HG02571 (cell line): Measurements from ENCODE around the gene HSP90AB1.
A peak's percentile ranks its signal among the peaks of the same experiment; 100 is the strongest.

Experiments
- ATAC-seq: cut with Tn5 transposase; IDR thresholded peaks from one replicate; pipeline ENCODE4 v1.9.1; 2021; ENCODE audit warnings: mild to moderate bottlenecking, moderate library complexity; ENCODE audit not compliant: unreplicated experiment

HSP90AB1 gene

DNA sequence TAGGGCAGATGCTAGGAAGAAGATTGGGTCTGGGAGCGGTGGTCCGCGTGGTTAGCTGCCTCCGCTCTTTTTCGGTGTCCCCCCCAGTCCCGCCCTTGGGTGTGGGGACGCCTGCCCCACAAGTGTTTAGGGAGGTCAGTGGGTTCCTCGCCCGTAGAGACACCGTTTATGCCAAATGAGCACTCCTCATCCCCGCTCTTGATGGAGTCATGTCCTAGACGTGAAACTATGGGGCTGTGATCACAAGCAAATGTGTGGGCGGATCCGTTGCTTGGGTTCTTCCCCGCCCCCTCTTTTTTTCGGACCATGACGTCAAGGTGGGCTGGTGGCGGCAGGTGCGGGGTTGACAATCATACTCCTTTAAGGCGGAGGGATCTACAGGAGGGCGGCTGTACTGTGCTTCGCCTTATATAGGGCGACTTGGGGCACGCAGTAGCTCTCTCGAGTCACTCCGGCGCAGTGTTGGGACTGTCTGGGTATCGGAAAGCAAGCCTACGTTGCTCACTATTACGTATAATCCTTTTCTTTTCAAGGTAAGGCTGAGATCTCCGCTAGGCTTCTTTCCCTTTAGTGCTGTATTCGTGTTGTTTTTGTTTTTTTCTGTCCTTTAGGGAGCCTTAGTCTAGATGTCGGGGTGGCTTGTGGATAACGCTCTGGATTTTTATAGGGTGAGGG lies at the start of gene HSP90AB1:
Gene HSP90AB1, plus strand, starts transcription at position 439 of the 675 bp plus-strand sequence. CDS start 1,529 bp downstream, outside the sequence.
- ATAC-seq: peak; percentile 61

DNA sequence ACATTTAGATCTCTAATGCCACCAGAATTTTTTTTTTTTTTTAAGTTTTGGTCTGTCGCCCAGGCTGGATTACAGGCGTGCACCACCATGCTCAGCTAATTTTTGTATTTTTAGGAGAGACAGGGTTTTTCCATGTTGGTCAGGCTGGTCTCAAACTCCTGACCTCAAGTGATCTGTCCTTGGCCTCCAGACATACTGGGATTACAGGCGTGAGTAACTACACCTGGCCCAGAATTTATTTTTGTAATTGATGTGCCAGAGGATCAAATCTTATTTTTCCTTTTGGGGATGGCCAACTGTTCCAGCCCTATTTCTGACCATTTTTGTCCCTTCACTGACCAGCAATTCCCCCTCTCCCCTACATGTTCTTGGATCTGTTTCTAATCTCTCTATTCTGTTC lies 48.2 kb upstream of the HSP90AB1 start:
- ATAC-seq: no peak

DNA sequence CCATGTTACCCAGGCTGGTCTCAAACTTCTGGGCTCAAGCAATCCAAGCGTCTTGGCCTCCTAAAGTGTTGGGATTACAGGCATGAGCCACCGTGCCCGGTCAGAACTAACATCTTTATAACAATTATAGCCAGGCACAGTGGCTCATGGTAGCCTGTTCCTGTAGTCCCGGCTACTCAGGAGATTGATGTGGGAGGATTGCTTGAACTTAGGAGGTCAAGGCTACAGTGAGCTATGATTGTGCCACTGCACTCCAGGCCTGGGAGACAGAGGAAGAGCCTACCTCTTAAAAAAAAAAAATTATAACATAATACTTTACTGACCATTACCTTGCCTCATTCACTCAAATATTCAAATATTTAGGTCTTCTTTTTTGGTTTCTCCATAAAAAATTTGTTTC lies 47.0 kb upstream of the HSP90AB1 start:
- ATAC-seq: no peak

DNA sequence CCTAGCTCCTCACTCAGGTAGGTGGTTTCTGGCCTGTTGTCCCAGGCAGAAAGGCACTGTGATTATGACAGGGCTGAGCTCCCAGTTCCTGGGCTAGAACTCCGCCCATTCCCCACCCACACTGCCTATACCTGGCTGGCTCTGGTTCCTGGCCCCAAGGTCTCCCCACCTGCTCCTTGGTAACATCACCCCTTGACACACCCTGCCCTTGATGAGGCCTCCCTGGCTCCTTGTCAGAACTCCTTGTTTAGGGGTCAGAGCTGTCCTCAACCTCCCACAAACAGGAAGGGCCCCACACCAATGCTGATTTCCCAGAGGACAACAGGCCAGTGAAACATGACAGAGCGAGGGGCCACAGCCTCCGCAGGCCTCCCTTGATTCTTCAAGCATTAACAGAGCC lies 45.7 kb upstream of the HSP90AB1 start:
- no peak for ATAC-seq

DNA sequence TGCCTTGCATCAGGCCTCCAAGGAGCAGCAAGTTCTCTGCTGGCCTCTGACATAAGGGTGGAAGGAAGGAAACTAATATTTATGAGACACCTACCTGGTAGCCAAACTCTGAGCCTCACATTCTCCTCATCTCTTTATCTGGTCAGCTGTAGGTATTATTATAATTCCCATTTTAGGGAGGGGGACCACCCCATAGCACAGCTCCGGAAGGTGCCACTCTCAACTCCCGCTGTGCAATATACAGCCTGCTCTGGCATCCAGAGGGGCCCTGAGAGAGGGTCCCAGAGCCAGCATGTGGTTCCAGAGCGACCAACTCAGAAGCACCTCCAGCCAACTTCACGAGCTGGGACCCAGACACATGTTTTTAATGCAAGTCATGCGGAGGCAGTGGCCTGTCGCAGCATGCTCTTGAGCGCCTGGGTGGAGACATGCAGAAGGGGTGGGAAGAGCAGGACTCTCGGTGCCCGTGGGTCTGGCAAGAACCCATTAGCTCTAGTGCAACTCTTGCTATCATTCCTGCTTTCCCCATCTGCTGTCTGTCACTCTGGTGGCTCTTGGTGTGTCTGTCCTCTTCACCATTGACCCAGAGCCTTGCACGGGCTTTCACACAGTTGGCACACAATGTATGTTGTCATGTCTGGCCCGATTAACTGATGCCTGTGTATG lies 45.1 kb upstream of the HSP90AB1 start:
- no peak for ATAC-seq

DNA sequence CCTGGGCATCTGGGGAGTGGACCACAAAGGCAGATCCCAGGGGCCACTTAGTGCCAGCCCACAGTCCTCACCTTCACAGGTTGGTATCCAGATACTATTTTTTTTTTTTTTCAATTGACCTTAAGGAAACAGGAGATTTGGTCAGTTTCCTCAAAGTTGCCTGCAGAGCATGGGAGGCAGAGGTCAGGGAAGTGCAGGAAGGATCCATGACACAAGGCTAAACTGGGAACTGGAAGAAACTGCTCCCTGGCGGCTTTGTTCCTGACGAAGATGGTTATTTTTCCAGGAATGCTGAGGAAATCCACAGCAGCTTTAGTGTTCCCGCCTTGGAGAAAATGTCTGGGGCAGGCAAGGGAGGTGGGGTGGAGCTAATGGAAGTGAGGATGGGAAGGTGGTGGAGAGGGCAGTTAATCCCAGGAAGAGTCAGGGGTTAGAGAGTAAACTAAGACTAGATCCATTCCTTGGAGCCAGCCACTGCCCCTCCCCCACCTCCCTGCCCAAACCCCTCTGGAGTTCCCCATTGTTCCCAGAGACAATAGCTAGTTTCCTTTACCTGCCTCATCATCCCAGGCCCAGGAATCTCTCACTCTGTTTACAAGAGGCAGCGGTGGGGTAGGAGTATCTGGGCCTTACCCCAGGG lies 44.4 kb upstream of the HSP90AB1 start:
- no peak for ATAC-seq

DNA sequence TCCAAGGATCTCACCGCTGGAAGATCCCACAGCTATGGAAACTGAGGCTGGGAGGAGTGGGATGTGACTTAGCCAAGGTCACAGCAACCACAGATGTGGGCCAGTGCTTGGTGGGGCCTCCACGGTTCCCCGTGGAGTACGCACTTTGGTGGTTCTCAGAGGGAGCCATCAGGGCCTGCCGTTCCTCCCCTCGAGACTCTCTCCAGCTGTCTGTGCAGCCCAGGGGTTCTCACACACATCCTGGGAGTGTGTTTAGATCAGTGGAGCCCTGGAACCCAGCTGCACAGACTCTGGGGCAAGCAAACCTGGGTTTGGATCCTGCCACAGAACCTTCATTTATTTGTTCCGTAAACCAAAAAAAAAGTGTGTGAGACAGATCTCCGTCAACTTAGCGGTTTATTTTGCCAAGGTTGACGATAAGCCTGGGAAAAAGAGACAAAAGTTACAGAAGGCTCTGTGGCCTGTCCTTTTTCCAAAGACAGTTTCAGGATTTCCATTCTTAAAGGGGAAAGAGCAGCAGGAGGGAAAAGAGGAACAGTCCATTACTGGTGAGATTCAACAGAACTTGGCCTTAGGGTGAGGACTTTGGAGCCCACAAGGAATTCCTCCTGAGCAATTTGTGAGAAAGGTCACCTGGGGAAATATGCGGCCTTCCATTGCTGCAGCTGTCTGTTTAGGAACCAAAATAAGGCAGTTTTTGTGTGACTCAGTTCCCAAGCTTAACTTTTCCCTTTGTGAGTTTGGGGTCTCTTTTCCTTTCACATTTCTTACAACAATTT lies 43.7 kb upstream of the HSP90AB1 start:
- no peak for ATAC-seq

DNA sequence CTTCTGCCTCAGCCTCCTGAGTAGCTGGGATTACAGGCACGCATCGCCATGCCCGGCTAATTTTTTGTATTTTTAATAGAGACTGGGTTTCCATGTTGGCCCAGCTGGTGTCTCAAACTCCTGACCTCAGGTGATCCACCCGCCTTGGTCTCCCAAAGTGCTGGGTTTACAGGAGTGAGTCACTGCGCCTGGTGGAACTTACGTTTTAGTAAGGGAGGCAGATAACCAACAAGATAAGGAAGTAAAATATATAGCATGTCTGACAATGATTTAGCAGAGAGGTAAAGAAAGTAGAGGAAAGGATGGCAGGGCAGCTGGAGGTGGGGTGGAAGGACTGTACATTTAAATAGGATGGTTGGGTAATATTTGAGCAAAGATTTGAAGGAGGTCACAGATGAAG lies 42.9 kb upstream of the HSP90AB1 start:
- no peak for ATAC-seq

DNA sequence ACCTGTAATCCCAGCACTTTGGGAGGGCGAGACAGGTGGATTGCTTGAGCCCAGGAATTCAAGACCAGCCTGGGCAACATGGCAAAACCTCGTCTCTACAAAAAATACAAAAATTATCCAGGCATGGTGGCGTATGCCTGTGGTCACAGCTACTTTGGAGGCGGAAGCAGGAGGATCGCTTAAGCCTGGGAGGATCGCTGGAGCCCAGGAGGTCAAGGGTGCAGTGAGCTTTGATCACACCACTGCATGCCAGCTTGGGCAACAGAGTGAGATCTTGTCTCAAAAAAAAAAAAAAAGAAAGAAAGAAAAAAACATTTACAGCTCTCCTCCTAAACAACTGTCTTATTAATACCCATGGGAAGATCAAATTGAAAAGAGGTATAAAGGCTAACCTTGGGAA lies 38.9 kb upstream of the HSP90AB1 start:
- no peak for ATAC-seq

DNA sequence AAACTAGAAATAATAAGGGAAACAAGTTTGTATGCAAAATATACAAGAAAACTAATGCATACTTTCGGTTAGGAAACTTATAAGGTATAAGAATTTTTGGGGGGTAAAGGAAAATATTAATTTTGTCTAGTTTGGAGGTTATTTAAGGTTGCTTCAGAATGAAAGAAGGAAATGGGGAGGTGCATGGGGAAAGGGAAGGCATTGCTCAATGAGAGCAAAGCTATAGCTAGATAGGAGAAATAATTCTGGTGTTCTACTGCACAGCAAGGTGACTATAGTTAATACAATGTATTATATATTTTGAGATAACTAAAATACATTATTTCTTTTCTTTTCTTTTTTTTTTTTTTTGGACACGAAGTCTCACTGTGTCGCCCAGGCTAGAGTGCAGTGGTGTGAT lies 35.6 kb upstream of the HSP90AB1 start:
- ATAC-seq: no peak

DNA sequence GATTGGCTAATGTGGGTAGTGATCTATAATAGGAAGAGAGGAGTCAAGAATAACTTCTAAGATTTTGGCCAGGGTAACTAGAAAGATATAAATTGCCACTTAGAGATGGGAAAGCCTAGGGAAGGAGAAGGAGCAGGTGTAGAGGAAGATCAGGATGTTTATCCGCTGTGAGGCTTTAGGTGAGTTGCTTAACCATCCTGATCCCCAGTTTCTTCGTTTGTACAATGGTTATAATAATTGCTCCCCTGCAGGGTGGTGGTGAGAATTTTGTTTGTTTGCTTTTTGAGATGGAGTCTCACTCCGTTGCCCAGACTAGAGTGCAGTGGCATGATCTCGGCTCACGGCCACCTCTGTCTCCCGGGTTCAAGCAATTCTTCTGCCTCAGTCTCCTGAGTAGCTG lies 32.6 kb upstream of the HSP90AB1 start:
- no peak for ATAC-seq

DNA sequence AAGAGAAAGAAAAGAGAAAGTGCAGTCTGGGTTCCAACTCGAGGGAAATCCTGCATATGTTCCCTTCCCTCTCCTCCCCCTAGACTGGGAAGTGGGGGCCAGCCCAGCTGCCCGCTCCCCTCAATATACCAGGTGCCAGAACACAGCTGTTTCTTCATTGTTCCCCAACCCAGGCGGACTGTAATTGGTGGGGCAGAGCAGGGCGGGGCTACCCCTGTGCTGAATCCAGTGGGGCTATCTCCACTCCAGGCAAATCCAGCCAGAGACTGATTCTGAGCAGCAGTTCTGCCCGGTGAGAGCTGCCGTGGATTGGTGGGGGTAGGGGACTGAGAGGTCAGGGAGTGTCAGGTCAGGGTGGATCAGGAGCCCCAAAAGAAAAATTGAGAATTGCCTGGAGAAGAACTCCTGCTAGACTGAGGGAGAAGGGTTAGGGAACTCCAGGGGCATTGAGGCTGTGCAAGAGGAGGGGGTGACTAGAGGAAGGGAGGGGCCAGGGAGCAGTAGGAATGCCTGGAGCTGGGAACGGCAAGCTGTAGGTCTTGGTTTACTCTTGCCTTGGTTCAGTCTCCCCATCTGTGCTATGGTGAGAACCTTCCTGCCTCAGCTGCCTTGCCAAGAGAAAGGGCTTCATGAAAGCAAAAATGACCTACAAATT lies 30.1 kb upstream of the HSP90AB1 start, which contains the start of gene MYMX:
Gene MYMX, plus strand, starts transcription at position 250 of the 655 bp plus-strand sequence. CDS start 546 bp downstream, outside the sequence.
- no peak for ATAC-seq

DNA sequence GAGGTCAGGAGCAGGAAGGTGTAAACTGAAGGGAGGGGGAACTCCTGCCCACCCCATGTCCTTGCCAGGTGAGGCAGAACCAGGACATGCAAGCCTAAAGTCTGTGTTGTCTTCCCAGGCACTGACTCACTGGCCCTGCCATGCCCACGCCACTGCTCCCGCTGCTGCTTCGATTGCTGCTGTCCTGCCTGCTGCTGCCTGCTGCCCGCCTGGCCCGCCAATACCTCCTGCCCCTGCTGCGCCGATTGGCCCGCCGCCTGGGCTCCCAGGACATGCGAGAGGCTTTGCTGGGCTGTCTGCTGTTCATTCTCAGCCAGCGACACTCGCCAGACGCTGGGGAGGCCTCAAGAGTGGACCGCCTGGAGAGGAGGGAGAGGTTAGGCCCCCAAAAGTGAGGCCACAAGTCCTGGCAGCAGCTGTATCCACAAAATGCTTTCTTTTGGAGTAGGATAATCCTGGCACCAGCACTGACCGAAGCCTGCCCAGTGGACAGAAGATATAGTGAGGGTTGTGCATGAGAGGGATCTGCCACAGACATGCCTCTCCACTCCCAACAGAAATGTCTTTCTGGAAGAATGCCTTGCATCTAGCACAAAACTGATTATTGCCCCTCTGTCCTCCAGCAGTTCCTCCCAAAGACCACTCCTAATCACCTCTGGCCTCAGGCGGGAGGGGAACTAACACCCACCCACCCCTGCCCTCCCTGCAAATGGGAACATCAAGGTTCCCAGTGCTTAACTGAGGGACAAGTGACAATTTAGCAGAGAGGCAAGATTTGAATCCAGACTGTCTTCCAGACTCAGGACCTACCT lies 29.4 kb upstream of the HSP90AB1 start:
- no peak for ATAC-seq

DNA sequence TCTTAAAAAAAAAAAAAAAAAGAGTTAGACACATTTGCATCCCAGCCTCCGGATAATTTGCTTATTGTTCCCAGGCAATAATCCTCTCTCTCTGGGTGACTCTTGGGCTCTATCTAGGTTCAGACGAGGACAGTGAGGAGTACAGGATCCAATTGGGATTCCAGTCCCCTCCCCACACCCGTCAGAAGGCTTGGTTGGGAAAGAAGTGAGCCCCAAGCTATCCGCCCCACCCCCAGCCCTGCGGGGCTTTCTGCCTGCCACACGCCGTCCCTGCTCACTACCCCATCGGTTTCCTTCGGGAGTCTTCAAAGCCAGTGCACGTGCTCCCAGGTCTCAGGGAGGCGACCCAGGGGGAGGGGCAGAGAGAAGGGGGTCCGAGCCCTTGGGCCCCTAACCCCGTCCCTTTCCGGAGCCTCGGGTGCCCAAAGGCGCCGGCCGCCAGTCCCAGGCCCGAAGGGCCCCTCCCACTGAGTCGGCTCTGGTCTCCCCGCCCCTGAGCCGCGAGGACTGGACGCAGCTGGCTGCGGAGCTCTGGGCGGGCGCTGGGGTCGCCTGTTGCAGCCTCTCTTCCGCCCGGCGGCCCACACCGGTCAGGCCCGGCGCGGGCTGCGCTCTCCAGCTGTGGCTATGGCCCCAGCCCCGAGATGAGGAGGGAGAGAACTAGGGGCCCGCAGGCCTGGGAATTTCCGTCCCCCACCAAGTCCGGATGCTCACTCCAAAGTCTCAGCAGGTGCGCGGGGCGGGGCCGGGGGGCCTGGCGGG lies 27.7 kb upstream of the HSP90AB1 start:
- ATAC-seq: peak; percentile 55

DNA sequence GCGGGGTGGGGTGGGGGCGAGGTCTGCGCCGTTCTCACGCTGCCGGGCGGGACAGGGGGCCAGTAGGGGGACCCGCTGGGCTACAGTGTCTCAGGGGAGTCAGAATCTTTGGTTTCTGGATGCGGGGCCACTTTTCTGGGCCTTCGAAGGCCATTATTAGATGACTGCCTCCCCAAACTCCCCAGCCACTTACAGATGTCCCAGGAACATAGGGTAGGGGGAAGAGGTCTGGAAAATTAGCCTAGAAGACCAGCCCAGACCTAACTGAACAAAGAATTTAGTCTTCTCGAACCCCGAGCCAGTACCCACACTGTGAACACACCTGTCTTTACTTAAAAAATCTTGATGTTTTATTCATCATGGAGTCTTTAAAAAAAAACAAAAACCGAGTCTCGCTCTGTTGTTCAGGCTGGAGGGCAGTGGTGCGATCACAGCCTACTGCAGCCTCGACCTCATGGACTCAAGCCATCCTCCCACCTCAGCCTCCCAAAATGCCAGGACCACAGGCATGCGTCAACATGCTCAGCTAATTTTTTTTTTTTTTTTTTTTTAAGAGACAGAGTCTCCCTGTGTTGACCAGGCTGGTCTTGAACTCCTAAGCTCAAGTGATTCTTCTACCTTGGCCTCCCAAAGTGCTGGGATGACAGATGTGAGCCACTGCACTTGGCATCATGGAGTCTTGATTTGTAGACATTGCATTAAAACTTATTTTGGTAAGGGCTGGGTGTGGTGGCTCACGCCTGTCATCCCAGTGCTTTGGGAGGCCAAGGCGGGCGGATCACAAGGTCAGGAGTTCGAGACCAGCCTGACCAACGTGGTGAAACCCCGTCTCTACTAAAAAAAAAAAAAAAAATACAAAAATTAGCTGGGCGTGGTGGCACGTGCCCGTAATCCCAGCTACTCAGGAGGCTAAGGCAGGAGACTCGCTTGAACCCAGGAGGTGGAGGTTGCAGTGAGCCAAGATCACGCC lies 26.8 kb upstream of the HSP90AB1 start:
- no peak for ATAC-seq

DNA sequence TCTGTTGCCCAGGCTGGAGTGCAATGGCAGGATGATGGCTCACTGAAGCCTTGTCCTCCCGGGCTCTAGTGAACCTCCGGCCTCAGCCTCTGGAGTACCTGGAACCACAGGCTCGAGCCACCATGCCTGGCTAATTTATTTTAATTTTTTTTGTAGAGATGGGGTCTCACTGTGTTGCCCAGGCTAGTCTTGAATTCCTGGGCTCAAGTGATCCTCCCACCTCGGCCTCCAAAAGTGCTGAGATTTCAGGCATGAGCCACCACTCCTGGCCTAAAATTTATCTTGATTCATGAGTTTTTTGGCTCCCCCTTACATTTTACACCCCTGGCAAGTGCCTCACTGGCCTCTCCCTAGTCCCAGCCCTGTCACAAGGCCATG lies 26.0 kb upstream of the HSP90AB1 start:
- ATAC-seq: no peak

DNA sequence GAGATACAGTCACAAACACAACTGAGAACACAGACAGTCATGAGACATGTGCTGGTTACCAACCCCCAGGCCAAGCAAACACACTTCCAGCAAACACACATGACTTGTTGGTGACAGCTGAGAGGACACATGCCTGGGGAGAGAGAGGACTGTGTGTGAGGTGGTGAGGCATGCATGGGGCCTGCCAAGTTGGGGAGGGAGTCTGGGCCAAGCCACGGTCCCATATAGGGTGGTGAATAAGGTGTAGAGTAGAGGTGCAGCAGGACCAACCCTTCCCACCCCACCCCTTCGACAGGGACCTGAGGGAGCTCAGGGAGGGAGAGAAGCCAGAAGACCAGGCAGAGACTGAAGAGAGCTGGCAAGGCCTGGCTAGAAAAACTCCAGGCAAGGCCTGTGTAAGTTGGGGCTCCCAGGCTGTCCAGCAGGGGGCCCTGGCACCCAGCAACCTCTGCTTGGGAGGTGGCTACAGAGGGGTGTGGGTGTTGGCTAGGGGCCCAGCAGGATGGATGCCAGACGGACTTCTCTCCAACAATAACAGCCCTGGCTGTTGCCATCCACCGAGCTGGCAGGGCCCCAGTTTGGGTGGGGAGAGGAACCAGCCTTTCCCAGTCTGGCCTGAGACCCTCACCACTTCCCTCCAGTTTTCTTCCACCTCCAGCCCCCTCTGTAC lies 25.5 kb upstream of the HSP90AB1 start:
- ATAC-seq: no peak

DNA sequence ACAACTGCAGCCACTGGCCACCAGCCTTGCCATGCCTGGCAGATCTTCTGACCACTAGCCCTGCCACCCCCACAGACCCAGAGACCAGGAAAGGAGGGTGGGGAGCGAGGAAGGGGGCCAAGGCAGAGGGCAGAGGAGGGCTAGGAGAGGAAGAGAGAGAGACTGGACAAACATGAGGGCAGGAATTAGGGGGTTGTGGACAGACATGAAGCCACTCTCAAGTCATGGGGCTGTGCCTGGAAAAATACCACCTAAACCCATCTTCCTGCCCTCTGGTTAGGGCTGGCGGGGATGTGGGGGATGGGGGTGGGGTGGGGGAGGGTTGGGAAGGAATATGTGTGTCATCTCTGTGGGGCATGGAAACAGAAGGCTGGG lies 25.0 kb upstream of the HSP90AB1 start:
- no peak for ATAC-seq
